Tibial artery (tissue), 4 donors: ENCODE data around the gene POLDIP2.

ENCODE experiments used
- DNase-seq, 2 donors: peaks; one replicate each; pipeline ENCODE4 v3.0.0-alpha.2; 2019
- H3K27ac ChIP-seq, 2 donors: fragments of 200-600 bp; sonication (generic) in 1 of 2; 1 replicate in 1 of 2; 2 replicates in 1 of 2; pipeline ENCODE4 v1.5.1; 2018 to 2019; ENCODE audit warnings: mild to moderate bottlenecking in 1 of 2
- H3K27me3 ChIP-seq, 2 donors: fragments of 200-600 bp; sonication (generic) in 1 of 2; one replicate each; pipeline versions ENCODE4 v1.5.1 to v1.6.0; 2016 to 2019
- H3K36me3 ChIP-seq, 3 donors: fragments of 200-600 bp; sonication (generic) in 2 of 3; one replicate each; pipeline ENCODE4 v1.5.1; 2016 to 2019; ENCODE audit warnings: mild to moderate bottlenecking in 2 of 3
- H3K4me1 ChIP-seq, 4 donors: fragments of 200-600 bp; sonication (generic) in 2 of 4; 1 replicate in 3 of 4; 2 replicates in 1 of 4; pipeline ENCODE4 v1.5.1; 2016 to 2019
- H3K4me3 ChIP-seq, 2 donors: fragments of 200-600 bp; sonication (generic) in 1 of 2; 1 replicate in 1 of 2; 2 replicates in 1 of 2; pipeline ENCODE4 v1.5.1; 2018 to 2019; ENCODE audit warnings: mild to moderate bottlenecking in 2 of 2
- H3K9me3 ChIP-seq, 3 donors: fragments of 200-600 bp; sonication (generic) in 1 of 3; one replicate each; pipeline ENCODE4 v1.5.1; 2016 to 2019
- intact Hi-C: fragments of 100-400 bp; cut with DNase I; formaldehyde crosslinking; loops from one replicate; pipeline ENCODE4 v1.15.0; 2023; ENCODE audit warnings: low total_unique reads
- TF ChIP-seq, protein P1 (sequence below), 2 experiments: fragments of 200-600 bp in 1 of 2; fragments of 450-650 bp in 1 of 2; IDR thresholded peaks; one replicate each; pipeline ENCODE4 v1.5.1; 2017 to 2019; ENCODE audit warnings: antibody characterized with exemption in 2 of 2, mild to moderate bottlenecking in 1 of 2, moderate library complexity in 1 of 2

Gene POLDIP2

DNA sequence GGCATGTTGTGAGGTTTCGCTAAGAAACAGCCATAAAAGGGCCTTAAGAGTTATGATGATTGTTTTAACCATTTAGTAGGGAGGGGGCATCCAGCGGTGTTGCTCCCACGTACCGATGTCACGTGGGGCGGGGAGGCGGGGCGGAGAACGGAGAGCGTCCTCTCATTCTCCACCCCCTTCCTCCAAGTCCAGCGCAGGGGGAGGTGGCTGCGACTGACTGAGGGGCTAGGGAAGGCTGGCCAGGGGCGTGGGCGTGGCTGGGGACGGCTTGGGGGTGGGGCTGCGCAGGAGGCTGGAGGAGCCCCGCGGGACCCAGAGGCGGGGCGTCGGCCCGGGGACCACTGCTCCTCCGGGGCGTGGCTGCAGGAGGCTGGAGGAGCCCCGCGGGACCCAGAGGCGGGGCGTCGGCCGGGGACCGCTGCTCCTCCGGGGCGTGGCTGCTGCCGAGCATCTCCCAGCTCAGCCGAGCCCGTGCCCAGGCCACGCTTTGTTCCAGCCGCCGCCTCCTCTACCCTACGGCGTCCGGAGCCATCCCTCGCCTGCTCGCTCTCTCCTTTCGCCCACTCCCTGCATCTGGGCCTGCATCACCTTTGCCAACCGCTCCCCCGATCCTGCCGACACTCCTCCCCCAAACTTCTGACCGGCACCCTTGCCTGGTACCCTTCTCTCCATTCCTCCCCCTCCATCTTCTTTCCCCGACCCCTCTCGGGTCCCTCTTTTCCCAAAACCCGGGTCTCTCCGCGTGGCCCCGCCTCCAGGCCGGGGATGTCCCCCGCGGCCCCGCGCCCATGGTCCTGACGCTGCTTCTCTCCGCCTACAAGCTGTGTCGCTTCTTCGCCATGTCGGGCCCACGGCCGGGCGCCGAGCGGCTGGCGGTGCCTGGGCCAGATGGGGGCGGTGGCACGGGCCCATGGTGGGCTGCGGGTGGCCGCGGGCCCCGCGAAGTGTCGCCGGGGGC, 14.2 kb upstream of the POLDIP2 start, which contains the start of gene SARM1:
TSS of gene SARM1 (plus strand) at position 450 of the 958 bp plus-strand sequence. CDS start at position 789, 339 bp downstream.
- DNase-seq, result peak; percentile 73 to 91
- Histone ChIP-seq H3K4me3 (peak within 1 kb of the TSS; percentile 55 to 65), H3K27ac (peak within 1 kb of the TSS; percentile 72 to 77), H3K9me3 (no peaks in the 10 kb centered on the region), H3K4me1 (peaks cover 6 to 30% (median 23%) of the 10 kb centered on the region in 4 donors), H3K27me3 (no peaks in the 10 kb centered on the region), H3K36me3 (peaks cover 0 to 8% (median 6%) of the 10 kb centered on the region in 3 donors)
- TF ChIP-seq, protein P1, sequence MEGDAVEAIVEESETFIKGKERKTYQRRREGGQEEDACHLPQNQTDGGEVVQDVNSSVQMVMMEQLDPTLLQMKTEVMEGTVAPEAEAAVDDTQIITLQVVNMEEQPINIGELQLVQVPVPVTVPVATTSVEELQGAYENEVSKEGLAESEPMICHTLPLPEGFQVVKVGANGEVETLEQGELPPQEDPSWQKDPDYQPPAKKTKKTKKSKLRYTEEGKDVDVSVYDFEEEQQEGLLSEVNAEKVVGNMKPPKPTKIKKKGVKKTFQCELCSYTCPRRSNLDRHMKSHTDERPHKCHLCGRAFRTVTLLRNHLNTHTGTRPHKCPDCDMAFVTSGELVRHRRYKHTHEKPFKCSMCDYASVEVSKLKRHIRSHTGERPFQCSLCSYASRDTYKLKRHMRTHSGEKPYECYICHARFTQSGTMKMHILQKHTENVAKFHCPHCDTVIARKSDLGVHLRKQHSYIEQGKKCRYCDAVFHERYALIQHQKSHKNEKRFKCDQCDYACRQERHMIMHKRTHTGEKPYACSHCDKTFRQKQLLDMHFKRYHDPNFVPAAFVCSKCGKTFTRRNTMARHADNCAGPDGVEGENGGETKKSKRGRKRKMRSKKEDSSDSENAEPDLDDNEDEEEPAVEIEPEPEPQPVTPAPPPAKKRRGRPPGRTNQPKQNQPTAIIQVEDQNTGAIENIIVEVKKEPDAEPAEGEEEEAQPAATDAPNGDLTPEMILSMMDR (IDR thresholded peaks at IDR 0.05), result no peak
- intact Hi-C loops, result no loop called here

DNA sequence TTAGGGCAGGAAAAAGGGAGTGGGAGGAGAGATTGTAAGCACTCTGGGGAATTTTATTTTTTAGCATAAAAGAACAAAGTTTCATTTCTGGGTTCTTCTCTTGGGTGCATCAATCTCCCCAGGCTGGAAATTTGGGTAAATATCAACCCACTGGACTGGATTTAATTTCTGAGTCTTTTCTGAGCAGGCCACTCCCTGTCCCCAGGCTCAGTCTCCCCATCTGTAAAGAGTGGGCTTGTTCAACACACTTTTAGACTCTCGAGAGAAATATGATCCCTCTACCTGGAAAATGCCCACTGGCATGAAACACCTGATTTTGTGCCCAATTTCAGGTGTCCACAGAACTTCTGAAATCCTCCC, 13.4 kb upstream of the POLDIP2 start:
- peak overlapping the region; percentile 72 to 77 for H3K27ac ChIP-seq
- no peaks in the 10 kb centered on the region for H3K9me3 ChIP-seq
- peak overlapping the region in 1 of 2 donors; percentile 65 for H3K4me3 ChIP-seq
- intact Hi-C loops, result no loop called here
- TF ChIP-seq, protein P1 (IDR thresholded peaks at IDR 0.05), result no peak
- peaks cover 6 to 30% (median 23%) of the 10 kb centered on the region in 4 donors for H3K4me1 ChIP-seq
- DNase-seq, result no peak
- peaks cover 0 to 13% (median 6%) of the 10 kb centered on the region in 3 donors for H3K36me3 ChIP-seq
- no peaks in the 10 kb centered on the region for H3K27me3 ChIP-seq

DNA sequence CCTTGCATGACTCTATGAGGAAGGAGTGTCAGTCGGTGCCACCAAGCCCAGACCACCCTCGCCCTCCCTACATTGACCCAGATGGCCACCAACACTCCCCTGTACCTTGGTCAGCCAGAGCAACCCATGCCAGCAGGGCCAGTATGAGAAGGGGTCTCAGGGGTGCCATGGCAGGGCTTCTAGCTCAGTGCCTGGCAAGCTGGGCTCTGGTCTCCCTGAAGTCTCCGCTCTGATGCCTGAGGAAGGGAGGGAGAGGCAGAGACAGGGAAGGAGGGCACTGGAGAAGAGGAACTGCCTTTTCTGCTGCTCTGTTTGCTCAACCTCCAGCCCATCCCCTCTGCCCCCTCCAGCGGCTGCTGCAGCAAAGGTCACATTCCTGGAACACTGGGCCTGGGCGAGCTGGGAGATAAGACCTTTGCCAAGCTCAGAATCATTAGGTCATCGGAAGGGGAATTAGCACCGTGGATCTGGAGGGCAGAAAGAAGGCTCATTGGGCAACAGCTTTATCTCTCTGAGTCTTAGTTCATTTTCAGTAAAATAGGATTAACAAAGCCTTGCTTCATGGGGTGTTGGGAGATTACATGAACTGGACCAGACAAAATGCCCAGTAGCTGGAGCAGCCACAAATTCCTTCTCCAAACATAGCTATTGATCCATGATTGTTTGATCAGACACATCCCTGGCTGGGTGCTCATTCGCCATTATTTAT, 12.9 kb upstream of the POLDIP2 start, which contains the start of gene VTN:
TSS of gene VTN (minus strand) at position 273 of the 709 bp plus-strand sequence. CDS start at position 169, 104 bp downstream.
- Histone ChIP-seq H3K4me1 (peaks cover 6 to 30% (median 23%) of the 10 kb centered on the region in 4 donors), H3K27me3 (no peaks in the 10 kb centered on the region), H3K4me3 (peak within 1 kb of the TSS; percentile 55 to 65), H3K27ac (peak within 1 kb of the TSS; percentile 72 to 77), H3K36me3 (peaks cover 0 to 17% (median 6%) of the 10 kb centered on the region in 3 donors), H3K9me3 (no peaks in the 10 kb centered on the region)
- DNase-seq, result peak in 1 of 2 donors; percentile 38
- TF ChIP-seq, protein P1 (IDR thresholded peaks at IDR 0.05), result no peak
- intact Hi-C loops, result no loop called here

DNA sequence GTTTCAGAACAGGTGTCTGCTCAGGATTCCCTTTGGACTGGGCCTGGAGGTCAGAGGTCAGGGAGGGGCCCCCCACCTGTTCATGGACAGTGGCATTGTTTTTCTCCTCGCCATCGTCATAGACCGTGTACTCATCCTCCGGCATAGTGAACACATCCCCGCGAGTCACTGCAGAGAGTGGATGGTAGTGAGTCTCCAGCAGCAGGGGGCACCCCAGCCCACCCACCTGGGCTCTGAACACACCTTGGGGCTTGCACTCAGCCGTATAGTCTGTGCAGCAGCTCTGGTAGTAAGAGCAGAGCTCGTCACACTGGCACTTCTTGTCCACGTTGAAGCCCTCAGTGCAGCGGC, 12.3 kb upstream of the POLDIP2 start:
- H3K27me3 ChIP-seq, result no peaks in the 10 kb centered on the region
- no peak overlapping the region for H3K4me3 ChIP-seq
- H3K9me3 ChIP-seq, result no peaks in the 10 kb centered on the region
- TF ChIP-seq, protein P1 (IDR thresholded peaks at IDR 0.05), result no peak
- intact Hi-C loops, result no loop called here
- DNase-seq, result no peak
- peaks cover 0 to 23% (median 6%) of the 10 kb centered on the region in 3 donors for H3K36me3 ChIP-seq
- H3K4me1 ChIP-seq, result peaks cover 6 to 30% (median 23%) of the 10 kb centered on the region in 4 donors
- H3K27ac ChIP-seq, result peak overlapping the region; percentile 72 to 77

DNA sequence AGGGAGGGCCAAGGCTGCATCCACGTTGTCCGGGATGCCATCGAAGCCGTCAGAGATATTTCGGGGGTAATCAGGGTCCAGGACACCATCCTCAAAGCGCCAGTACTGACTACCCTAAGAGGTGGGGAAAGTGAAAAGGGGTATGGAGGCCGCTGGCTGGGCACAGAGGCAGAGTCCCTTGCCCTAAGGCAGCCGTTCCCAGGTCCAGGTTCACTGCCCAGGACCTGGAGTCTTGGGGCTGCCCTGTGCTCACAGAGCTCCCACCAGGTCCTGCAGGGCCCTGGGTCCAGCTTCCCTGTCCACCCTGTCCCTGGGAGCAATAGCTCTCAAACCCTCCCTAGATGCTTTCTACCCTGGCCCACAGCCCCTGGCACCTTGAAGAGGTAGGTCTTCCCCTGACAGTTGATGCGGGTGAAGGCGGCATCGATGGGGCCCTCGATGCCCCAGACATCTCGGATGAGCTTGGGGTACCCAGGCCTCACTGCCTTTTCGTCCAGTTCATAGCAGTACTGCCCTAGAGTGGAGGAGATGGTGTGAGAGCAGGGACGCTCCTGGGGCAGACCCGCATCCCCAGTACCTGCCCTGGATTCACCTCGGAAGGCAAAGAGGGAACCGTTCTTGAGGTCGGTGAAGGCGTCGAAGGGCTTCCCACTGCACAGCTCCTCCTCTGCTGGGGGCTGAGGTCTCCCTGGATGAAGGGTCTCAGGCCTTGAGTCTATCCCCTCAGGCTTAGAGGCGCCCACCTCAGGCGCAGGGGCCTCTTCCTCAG, 11.8 kb upstream of the POLDIP2 start:
- TF ChIP-seq, protein P1 (IDR thresholded peaks at IDR 0.05), result no peak
- Histone ChIP-seq H3K4me3 (no peak overlapping the region), H3K36me3 (peaks cover 0 to 28% (median 7%) of the 10 kb centered on the region in 3 donors), H3K27ac (no peak overlapping the region), H3K4me1 (peaks cover 6 to 30% (median 23%) of the 10 kb centered on the region in 4 donors), H3K27me3 (no peaks in the 10 kb centered on the region), H3K9me3 (no peaks in the 10 kb centered on the region)
- intact Hi-C loops, result no loop called here
- no peak for DNase-seq
